ENCODE results near the gene DDX17. TPM values are rescaled to one million over a fixed set of nuclear protein-coding genes. Genes with fewer than 3 reads are reported as not detected.
A peak's percentile ranks its signal among the peaks of the same experiment; 100 is the strongest.

The DDX17 gene
- total and polyA plus RNA-seq, 4 donors: 141 to 1,771 (median 262) TPM

- no peak overlapping the region for H3K4me3 ChIP-seq
- TF ChIP-seq, protein P1, sequence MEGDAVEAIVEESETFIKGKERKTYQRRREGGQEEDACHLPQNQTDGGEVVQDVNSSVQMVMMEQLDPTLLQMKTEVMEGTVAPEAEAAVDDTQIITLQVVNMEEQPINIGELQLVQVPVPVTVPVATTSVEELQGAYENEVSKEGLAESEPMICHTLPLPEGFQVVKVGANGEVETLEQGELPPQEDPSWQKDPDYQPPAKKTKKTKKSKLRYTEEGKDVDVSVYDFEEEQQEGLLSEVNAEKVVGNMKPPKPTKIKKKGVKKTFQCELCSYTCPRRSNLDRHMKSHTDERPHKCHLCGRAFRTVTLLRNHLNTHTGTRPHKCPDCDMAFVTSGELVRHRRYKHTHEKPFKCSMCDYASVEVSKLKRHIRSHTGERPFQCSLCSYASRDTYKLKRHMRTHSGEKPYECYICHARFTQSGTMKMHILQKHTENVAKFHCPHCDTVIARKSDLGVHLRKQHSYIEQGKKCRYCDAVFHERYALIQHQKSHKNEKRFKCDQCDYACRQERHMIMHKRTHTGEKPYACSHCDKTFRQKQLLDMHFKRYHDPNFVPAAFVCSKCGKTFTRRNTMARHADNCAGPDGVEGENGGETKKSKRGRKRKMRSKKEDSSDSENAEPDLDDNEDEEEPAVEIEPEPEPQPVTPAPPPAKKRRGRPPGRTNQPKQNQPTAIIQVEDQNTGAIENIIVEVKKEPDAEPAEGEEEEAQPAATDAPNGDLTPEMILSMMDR (IDR thresholded peaks at IDR 0.05; ENCODE audit: control extremely low read depth, extremely low read depth): no peak
- peaks cover 0 to 3% (median 0%) of the 10 kb centered on the region in 4 donors for H3K9me3 ChIP-seq (ENCODE audit: control insufficient read depth in 4 of 4, insufficient read depth in 3 of 4, low read length in 3 of 4)
- 81 to 84% methylated on average over 14 of the region's 14 CpGs for WGBS, 2 donors
- no peak overlapping the region for H3K9ac ChIP-seq (ENCODE audit: insufficient read depth in 1 of 2, low read length in 2 of 2)
- H3K4me1 ChIP-seq (ENCODE audit: control insufficient read depth in 5 of 5, insufficient read depth in 5 of 5, low read length in 5 of 5): peaks cover 0 to 10% (median 4%) of the 10 kb centered on the region in 5 donors
- DNase-seq (no peak), ATAC-seq (ENCODE audit: insufficient read depth, low FRiP score) (no peak)
- no peaks in the 10 kb centered on the region for H3K36me3 ChIP-seq (ENCODE audit: control insufficient read depth in 4 of 4, insufficient read depth in 4 of 4, low read length in 4 of 4)
- H3K27ac ChIP-seq (ENCODE audit: low read depth in 1 of 2, low read length in 1 of 2): no peak overlapping the region
- H3K27me3 ChIP-seq (ENCODE audit: control insufficient read depth in 3 of 3, insufficient read depth in 3 of 3, low read length in 2 of 3): peaks cover 0 to 67% (median 57%) of the 10 kb centered on the region in 3 donors
Observed at GRCh38 chr22:38456841-38457699, 49.0 kb downstream of the DDX17 start.

- 37 to 49% methylated on average over 17 of the region's 17 CpGs for WGBS, 2 donors
- DNase-seq (no peak), ATAC-seq (ENCODE audit: insufficient read depth, low FRiP score) (no peak)
- no peak overlapping the region for H3K27ac ChIP-seq (ENCODE audit: low read depth in 1 of 2, low read length in 1 of 2)
- H3K27me3 ChIP-seq (ENCODE audit: control insufficient read depth in 3 of 3, insufficient read depth in 3 of 3, low read length in 2 of 3): peaks cover 0 to 67% (median 58%) of the 10 kb centered on the region in 3 donors
- TF ChIP-seq, protein P1 (IDR thresholded peaks at IDR 0.05; ENCODE audit: control extremely low read depth, extremely low read depth): no peak
- no peak overlapping the region for H3K4me3 ChIP-seq
- no peak overlapping the region for H3K9ac ChIP-seq (ENCODE audit: insufficient read depth in 1 of 2, low read length in 2 of 2)
- H3K36me3 ChIP-seq (ENCODE audit: control insufficient read depth in 4 of 4, insufficient read depth in 4 of 4, low read length in 4 of 4): no peaks in the 10 kb centered on the region
- peaks cover 0 to 7% (median 4%) of the 10 kb centered on the region in 5 donors for H3K4me1 ChIP-seq (ENCODE audit: control insufficient read depth in 5 of 5, insufficient read depth in 5 of 5, low read length in 5 of 5)
- H3K9me3 ChIP-seq (ENCODE audit: control insufficient read depth in 4 of 4, insufficient read depth in 3 of 4, low read length in 3 of 4): peaks cover 0 to 3% (median 0%) of the 10 kb centered on the region in 4 donors
Observed at GRCh38 chr22:38456272-38456835, 49.8 kb downstream of the DDX17 start.

GRCh38 chr22:38455530-38456271 is 50.4 kb downstream of the DDX17 start:
- no peak for ATAC-seq (ENCODE audit: insufficient read depth, low FRiP score)
- Histone ChIP-seq H3K4me1 (ENCODE audit: control insufficient read depth in 5 of 5, insufficient read depth in 5 of 5, low read length in 5 of 5) (peaks cover 0 to 5% (median 1%) of the 10 kb centered on the region in 5 donors), H3K27ac (ENCODE audit: low read depth in 1 of 2, low read length in 1 of 2) (peak overlapping the region in 1 of 2 donors; percentile 77), H3K36me3 (ENCODE audit: control insufficient read depth in 4 of 4, insufficient read depth in 4 of 4, low read length in 4 of 4) (no peaks in the 10 kb centered on the region), H3K4me3 (no peak overlapping the region), H3K9ac (ENCODE audit: insufficient read depth in 1 of 2, low read length in 2 of 2) (no peak overlapping the region), H3K9me3 (ENCODE audit: control insufficient read depth in 4 of 4, insufficient read depth in 3 of 4, low read length in 3 of 4) (peaks cover 0 to 3% (median 0%) of the 10 kb centered on the region in 4 donors), H3K27me3 (ENCODE audit: control insufficient read depth in 3 of 3, insufficient read depth in 3 of 3, low read length in 2 of 3) (peaks cover 0 to 62% (median 54%) of the 10 kb centered on the region in 3 donors)
- peak in 2 of 3 donors; percentile 50 to 56 for DNase-seq
- TF ChIP-seq, protein P1 (IDR thresholded peaks at IDR 0.05; ENCODE audit: control extremely low read depth, extremely low read depth): no peak
- WGBS, 2 donors: 0 to 2% methylated on average over 43 to 90 of the region's 90 CpGs

Measured in lung (tissue), 12 donors.